Measurements from ENCODE around the gene TMEM115.

DNA sequence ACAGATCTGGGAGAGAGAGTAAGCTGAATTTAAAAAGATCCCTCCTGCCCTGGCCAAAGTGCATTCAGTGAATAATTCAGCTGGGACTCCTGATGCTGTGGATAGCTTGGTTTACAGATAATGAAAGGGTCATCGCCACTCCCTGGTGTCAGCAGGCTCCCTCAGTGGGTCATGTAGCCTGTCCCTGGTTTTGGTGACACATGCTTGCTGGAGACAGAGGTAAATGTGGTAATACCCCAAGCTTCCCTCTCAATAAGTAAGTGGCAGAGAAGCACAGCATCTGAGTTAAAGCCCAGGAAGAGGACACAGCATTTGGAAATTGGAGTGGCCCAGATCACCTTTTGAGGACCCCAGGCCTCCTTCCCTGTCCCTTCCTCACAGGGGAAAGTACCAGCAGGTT lies 1.8 kb downstream of the TMEM115 start:
- TF ChIP-seq, protein P1, sequence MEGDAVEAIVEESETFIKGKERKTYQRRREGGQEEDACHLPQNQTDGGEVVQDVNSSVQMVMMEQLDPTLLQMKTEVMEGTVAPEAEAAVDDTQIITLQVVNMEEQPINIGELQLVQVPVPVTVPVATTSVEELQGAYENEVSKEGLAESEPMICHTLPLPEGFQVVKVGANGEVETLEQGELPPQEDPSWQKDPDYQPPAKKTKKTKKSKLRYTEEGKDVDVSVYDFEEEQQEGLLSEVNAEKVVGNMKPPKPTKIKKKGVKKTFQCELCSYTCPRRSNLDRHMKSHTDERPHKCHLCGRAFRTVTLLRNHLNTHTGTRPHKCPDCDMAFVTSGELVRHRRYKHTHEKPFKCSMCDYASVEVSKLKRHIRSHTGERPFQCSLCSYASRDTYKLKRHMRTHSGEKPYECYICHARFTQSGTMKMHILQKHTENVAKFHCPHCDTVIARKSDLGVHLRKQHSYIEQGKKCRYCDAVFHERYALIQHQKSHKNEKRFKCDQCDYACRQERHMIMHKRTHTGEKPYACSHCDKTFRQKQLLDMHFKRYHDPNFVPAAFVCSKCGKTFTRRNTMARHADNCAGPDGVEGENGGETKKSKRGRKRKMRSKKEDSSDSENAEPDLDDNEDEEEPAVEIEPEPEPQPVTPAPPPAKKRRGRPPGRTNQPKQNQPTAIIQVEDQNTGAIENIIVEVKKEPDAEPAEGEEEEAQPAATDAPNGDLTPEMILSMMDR (conservative IDR thresholded peaks at IDR 0.05; ENCODE audit: low read depth, low read length), result no peak
- TF ChIP-seq EZH2phosphoT487 (IDR thresholded peaks at IDR 0.05; ENCODE audit: borderline replicate concordance, low read length) (no peak), EZH2 (IDR thresholded peaks at IDR 0.05; ENCODE audit: low read length, unreplicated experiment) (no peak)

Measured in PC-3 (cell line).